Prostate gland (tissue), 2 donors: ENCODE results near the gene PXT1.

ENCODE experiments used
- CTCF ChIP-seq, 4 experiments: fragments of 200-600 bp in 2 of 4; fragments of 450-650 bp in 2 of 4; sonication (generic) in 2 of 4; IDR thresholded peaks; 1 replicate in 3 of 4; 2 replicates in 1 of 4; pipeline ENCODE4 v1.5.1; 2016 to 2019; ENCODE audit warnings: antibody characterized with exemption in 4 of 4, mild to moderate bottlenecking in 2 of 4, moderate library complexity in 2 of 4
- POLR2A ChIP-seq: fragments of 450-650 bp; IDR thresholded peaks from one replicate; pipeline ENCODE4 v1.6.1; 2016; ENCODE audit warnings: antibody characterized with exemption, mild to moderate bottlenecking

GRCh38 chr6:36382976-36383375, 59.7 kb downstream of the PXT1 start:
- no peak for TF ChIP-seq CTCF (IDR thresholded peaks at IDR 0.05)
- TF ChIP-seq POLR2A: no peak
